Measurements from ENCODE around the gene DNAJB11.
"Not testable (repeated sequence)": the region's sequence is repeated elsewhere in the genome, so short reads cannot be mapped to it uniquely, and the experiment has no call there.

Gene DNAJB11

GRCh38 chr3:186564586-186564985, 5.9 kb upstream of the DNAJB11 start:
- TF ChIP-seq CTCF (conservative IDR thresholded peaks at IDR 0.05; ENCODE audit: low read depth, low read length), result no peak
- DNase-seq (ENCODE audit: low read depth), result no peak
- no peak overlapping the region for H3K4me3 ChIP-seq (ENCODE audit: low read length)

GRCh38 chr3:186566772-186567071, 3.8 kb upstream of the DNAJB11 start:
- peak overlapping the region; percentile 94 for H3K4me3 ChIP-seq (ENCODE audit: low read length)
- TF ChIP-seq CTCF (conservative IDR thresholded peaks at IDR 0.05; ENCODE audit: low read depth, low read length), result no peak

GRCh38 chr3:186567072-186567921, 3.2 kb upstream of the DNAJB11 start, which contains the start of gene TBCCD1:
TSS of gene TBCCD1 (minus strand) at chr3:186567339. CDS start at chr3:186564329, 3,010 bp downstream.
- TF ChIP-seq CTCF (conservative IDR thresholded peaks at IDR 0.05; ENCODE audit: low read depth, low read length), result no peak
- DNase-seq (ENCODE audit: low read depth), result peak; percentile 52

More at GRCh38 chr3:186566772-186567071, 3.8 kb upstream of the DNAJB11 start:
- no peak for DNase-seq (ENCODE audit: low read depth)

GRCh38 chr3:186569361-186569760, 1.2 kb upstream of the DNAJB11 start:
- DNase-seq (ENCODE audit: low read depth), result not testable (repeated sequence)
- peak overlapping the region; percentile 92 for H3K4me3 ChIP-seq (ENCODE audit: low read length)

More at GRCh38 chr3:186567072-186567921, 3.2 kb upstream of the DNAJB11 start, which contains the start of gene TBCCD1:
- peak within 1 kb of the TSS; percentile 94 for H3K4me3 ChIP-seq (ENCODE audit: low read length)

- H3K4me3 ChIP-seq (ENCODE audit: low read length), result peak overlapping the region; percentile 92
- DNase-seq (ENCODE audit: low read depth), result no peak
- no peak for TF ChIP-seq CTCF (conservative IDR thresholded peaks at IDR 0.05; ENCODE audit: low read depth, low read length)
Observed at GRCh38 chr3:186569779-186570095, 783 bp upstream of the DNAJB11 start.

- no peak for DNase-seq (ENCODE audit: low read depth)
- TF ChIP-seq CTCF (conservative IDR thresholded peaks at IDR 0.05; ENCODE audit: low read depth, low read length), result no peak
- peak overlapping the region; percentile 96 for H3K4me3 ChIP-seq (ENCODE audit: low read length)
Observed at GRCh38 chr3:186570941-186571643, 572 bp downstream of the DNAJB11 start.

- peak overlapping the region; percentile 96 for H3K4me3 ChIP-seq (ENCODE audit: low read length)
- TF ChIP-seq CTCF (conservative IDR thresholded peaks at IDR 0.05; ENCODE audit: low read depth, low read length), result no peak
- DNase-seq (ENCODE audit: low read depth), result no peak
Observed at GRCh38 chr3:186571644-186572013, 1.1 kb downstream of the DNAJB11 start.

Measured in retinal pigment epithelial cell (primary cell).